Mesothelial cell of epicardium (in vitro differentiated cells): Measurements from ENCODE around the gene GADL1. TPM values are rescaled to one million over a fixed set of nuclear protein-coding genes. Genes with fewer than 3 reads are reported as not detected.

Source experiments
- DNase-seq, 2 experiments: peaks; one replicate each; pipeline ENCODE4 v3.0.0; 2021; ENCODE audit warnings: low spot score in 2 of 2; ENCODE audit not compliant: unreplicated experiment in 2 of 2
- H3K27ac Mint-ChIP-seq: 2 replicates; pipeline ENCODE4 v1.8.0; 2021; ENCODE audit warnings: mixed read lengths
- H3K27me3 Mint-ChIP-seq: 2 replicates; pipeline ENCODE4 v1.8.0; 2021; ENCODE audit warnings: low read depth, mixed read lengths
- H3K36me3 Mint-ChIP-seq: 2 replicates; pipeline ENCODE4 v1.8.0; 2021; ENCODE audit warnings: mixed read lengths
- H3K4me1 Mint-ChIP-seq: 2 replicates; pipeline ENCODE4 v1.8.0; 2021; ENCODE audit warnings: mixed read lengths
- H3K4me3 Mint-ChIP-seq: 2 replicates; pipeline ENCODE4 v1.8.0; 2021; ENCODE audit warnings: mild to moderate bottlenecking, moderate library complexity, mixed read lengths
- H3K9me3 Mint-ChIP-seq: 2 replicates; pipeline ENCODE4 v1.8.0; 2021; ENCODE audit warnings: mixed read lengths
- total RNA-seq: library from RNA; stranded (reverse); gene quantifications from 3 replicates; pipeline ENCODE4 v1.2.1, GENCODE V29; 2021
- TF ChIP-seq, protein P1 (sequence below): fragments of 200-600 bp; sonication (generic); IDR thresholded peaks from one replicate; pipeline ENCODE4 v1.5.0; 2021; ENCODE audit warnings: antibody characterized with exemption; ENCODE audit not compliant: unreplicated experiment

Gene GADL1
- total RNA-seq, 1 donor from 2014 or later: 4.6 TPM

DNA sequence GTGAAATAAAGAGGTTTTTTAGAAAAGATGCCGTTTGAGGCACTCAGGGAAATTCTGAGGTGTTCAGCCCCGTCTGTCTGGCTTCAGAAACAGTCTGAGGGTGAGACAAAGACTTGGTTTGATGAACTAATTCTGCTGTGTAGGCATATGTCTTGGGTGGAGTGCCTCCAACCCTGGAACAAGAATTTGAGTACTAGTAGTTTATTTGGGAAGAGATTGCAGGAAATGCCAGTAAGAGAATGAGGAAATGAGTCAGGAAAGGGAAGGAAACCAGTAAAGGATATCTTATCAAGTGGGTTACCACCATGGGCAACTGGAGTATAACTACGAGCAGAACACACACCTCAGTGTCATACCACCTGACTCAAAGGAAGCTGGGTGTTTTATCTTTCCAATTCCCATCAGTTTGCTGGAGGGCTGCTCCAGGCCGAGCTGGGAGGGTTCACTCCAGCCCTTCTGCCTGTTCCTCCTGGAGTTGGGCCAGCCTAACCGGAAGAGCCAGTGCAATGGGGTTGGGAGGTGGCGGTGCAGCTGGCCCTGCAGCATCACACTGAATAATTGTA, 212.7 kb downstream of the GADL1 start:
- Mint-ChIP-seq H3K4me1 (peaks cover 22% of the 10 kb centered on the region), H3K36me3 (peaks cover 13% of the 10 kb centered on the region), H3K27ac (peak overlapping the region; percentile 66), H3K4me3 (no peak overlapping the region), H3K27me3 (no peaks in the 10 kb centered on the region), H3K9me3 (no peaks in the 10 kb centered on the region)
- DNase-seq: no peak
- TF ChIP-seq, protein P1, sequence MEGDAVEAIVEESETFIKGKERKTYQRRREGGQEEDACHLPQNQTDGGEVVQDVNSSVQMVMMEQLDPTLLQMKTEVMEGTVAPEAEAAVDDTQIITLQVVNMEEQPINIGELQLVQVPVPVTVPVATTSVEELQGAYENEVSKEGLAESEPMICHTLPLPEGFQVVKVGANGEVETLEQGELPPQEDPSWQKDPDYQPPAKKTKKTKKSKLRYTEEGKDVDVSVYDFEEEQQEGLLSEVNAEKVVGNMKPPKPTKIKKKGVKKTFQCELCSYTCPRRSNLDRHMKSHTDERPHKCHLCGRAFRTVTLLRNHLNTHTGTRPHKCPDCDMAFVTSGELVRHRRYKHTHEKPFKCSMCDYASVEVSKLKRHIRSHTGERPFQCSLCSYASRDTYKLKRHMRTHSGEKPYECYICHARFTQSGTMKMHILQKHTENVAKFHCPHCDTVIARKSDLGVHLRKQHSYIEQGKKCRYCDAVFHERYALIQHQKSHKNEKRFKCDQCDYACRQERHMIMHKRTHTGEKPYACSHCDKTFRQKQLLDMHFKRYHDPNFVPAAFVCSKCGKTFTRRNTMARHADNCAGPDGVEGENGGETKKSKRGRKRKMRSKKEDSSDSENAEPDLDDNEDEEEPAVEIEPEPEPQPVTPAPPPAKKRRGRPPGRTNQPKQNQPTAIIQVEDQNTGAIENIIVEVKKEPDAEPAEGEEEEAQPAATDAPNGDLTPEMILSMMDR: no peak

DNA sequence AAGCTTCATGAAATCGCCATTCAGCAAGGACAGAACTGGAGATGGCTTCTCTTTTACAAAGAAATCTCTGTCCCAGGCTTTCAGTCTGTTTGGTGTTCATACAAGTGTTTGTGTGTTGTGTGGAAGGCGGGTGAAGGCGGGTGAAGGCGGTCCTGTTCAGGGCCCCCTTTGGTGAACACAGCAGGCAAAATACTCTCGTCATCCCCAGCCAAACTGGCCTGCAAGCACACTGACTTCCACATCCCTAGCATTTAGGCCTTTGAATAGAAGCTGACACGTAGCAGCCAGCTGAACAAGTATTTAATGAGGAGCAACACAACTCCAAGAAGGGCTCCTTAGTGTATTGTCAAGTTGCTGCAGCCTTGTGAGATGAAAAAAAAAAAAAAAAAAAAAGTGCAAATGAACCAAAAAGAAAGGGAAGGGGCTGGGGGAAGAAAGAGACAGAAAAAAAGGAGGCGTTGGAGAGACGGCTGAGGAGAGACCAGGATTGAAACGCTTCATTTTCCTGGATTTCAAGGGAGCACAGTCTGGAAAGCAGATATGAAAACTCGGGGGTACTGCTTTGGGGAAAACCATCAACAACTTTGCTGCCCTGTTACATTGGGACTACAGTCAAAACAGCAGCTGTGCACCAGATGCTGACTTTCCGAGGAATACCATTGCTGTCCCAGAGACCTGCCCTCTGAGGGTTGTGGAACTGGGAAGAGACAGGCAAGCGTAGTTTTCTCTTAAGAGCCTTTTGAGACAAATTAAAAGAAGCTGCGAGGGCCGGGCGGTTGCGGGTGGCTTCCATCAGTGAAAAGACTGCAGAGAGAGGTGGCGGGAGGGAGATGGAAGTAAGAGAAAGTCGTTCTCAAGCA, 213.4 kb downstream of the GADL1 start:
- peaks cover 13% of the 10 kb centered on the region for H3K36me3 Mint-ChIP-seq
- no peaks in the 10 kb centered on the region for H3K27me3 Mint-ChIP-seq
- TF ChIP-seq, protein P1: no peak
- H3K4me3 Mint-ChIP-seq: no peak overlapping the region
- H3K9me3 Mint-ChIP-seq: no peaks in the 10 kb centered on the region
- DNase-seq: no peak
- peaks cover 22% of the 10 kb centered on the region for H3K4me1 Mint-ChIP-seq
- H3K27ac Mint-ChIP-seq: peak overlapping the region; percentile 66

DNA sequence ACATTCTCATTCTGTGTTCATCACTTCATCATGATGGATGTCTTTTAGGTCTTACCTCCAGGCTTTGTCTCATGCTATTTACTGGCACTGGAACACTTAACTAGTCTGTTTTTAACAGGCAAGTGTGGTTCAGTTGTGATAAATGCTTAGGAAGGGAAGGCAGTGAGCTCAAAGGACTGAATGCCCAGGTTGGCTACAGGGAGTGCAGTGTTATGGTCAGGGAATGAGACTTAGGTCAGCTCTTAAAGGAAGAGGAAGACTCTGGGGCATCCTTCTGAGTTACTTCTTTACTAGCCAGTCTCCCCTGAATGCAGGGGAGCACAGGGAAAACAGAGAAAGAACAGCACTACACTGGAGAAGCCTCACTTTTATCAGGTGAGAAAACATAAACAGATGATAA, 215.4 kb downstream of the GADL1 start:
- no peak overlapping the region for H3K27ac Mint-ChIP-seq
- H3K9me3 Mint-ChIP-seq: no peaks in the 10 kb centered on the region
- no peaks in the 10 kb centered on the region for H3K27me3 Mint-ChIP-seq
- peaks cover 25% of the 10 kb centered on the region for H3K36me3 Mint-ChIP-seq
- no peak overlapping the region for H3K4me3 Mint-ChIP-seq
- DNase-seq: no peak
- TF ChIP-seq, protein P1: no peak
- H3K4me1 Mint-ChIP-seq: peaks cover 20% of the 10 kb centered on the region

DNA sequence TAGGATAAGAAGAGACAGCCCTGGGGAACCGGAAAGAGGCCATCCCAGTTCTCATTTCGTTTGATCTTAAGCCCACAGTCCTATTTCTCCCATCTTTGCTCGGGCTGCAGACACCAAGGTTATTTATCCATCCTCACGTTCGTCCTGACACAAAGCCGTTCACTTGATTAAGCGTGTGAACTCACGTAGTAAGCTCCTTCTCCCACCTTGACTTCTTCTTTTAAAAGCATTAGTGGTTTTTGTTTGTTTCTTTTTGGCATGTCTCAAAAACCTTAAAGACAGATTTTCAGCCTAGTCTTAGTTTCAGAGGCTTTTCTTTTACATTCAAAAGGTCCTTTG, 217.1 kb downstream of the GADL1 start:
- peaks cover 17% of the 10 kb centered on the region for H3K4me1 Mint-ChIP-seq
- DNase-seq: no peak
- H3K36me3 Mint-ChIP-seq: peaks cover 37% of the 10 kb centered on the region
- H3K27ac Mint-ChIP-seq: peak overlapping the region; percentile 57
- no peak overlapping the region for H3K4me3 Mint-ChIP-seq
- TF ChIP-seq, protein P1: no peak
- no peaks in the 10 kb centered on the region for H3K27me3 Mint-ChIP-seq
- H3K9me3 Mint-ChIP-seq: no peaks in the 10 kb centered on the region

DNA sequence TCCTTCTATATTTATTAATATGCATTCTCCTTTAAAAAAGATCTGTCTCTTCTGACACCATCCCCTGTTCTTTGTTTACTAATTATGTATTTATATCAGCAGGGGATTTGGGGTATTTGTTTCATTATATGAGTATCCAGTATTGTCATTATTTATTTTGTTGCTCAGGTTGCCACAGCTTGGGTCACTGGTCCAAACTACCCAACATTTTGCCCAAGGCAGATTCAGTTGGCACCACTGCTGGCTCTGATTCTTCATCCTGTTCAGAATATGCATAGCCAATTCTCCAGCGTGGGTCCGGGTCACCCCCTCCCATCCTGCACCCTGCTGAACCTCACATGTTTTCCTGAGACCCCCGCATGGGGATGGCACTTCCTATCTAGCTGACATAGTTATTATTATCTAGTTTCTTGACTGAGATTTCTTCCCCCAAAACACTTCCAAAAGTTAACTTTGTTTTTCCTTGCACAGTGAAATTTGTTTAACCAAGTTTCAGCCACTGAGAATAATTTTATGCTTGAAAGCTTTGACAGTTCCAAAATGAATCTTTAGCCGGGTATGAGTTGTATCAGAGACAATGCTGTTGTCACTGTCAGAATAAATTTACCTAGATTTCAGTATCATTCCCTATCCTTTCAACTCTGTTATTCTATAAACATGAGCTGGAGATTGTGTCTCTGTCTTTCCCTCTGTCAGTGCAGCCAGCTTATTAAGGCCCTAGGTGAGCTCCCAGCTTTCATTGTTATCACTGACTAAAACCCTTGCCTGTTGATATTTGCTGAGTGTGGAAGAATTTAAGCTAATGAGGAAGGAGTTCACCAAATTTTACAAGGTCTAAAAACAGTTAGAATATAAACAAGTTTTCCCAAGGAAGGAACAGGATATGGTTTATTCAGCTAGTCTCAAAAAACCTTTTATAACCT, 217.8 kb downstream of the GADL1 start:
- no peak overlapping the region for H3K27ac Mint-ChIP-seq
- peaks cover 43% of the 10 kb centered on the region for H3K36me3 Mint-ChIP-seq
- H3K9me3 Mint-ChIP-seq: no peaks in the 10 kb centered on the region
- H3K4me1 Mint-ChIP-seq: peaks cover 13% of the 10 kb centered on the region
- H3K4me3 Mint-ChIP-seq: no peak overlapping the region
- no peaks in the 10 kb centered on the region for H3K27me3 Mint-ChIP-seq
- TF ChIP-seq, protein P1: no peak
- no peak for DNase-seq
